KMS-11 (cell line): ENCODE data around the gene PYROXD2.

Experiments
- H2AFZ ChIP-seq: fragments of 200-600 bp; sonication (generic); 2 replicates; pipeline ENCODE4 v1.6.1; 2016; ENCODE audit warnings: antibody characterized with exemption, mixed run types, low read depth
- H3K27ac ChIP-seq: fragments of 200-600 bp; sonication (generic); 2 replicates; pipeline ENCODE4 v1.6.1; 2016; ENCODE audit warnings: mild to moderate bottlenecking, mixed run types
- H3K27me3 ChIP-seq: fragments of 200-600 bp; sonication (generic); 2 replicates; pipeline ENCODE4 v1.6.1; 2017; ENCODE audit warnings: mild to moderate bottlenecking, low read depth, mixed run types, moderate library complexity; ENCODE audit not compliant: insufficient read depth
- H3K36me3 ChIP-seq: fragments of 200-600 bp; sonication (generic); 2 replicates; pipeline ENCODE4 v1.6.1; 2017; ENCODE audit warnings: mild to moderate bottlenecking, mixed run types; ENCODE audit not compliant: insufficient read depth
- H3K4me1 ChIP-seq: fragments of 200-600 bp; sonication (generic); 2 replicates; pipeline ENCODE4 v1.6.1; 2016; ENCODE audit warnings: mild to moderate bottlenecking, low read depth, mixed run types; ENCODE audit not compliant: poor library complexity, severe bottlenecking
- H3K4me2 ChIP-seq: fragments of 200-600 bp; sonication (generic); 2 replicates; pipeline ENCODE4 v1.7.0; 2016; ENCODE audit warnings: mild to moderate bottlenecking, mixed run types
- H3K4me3 ChIP-seq: fragments of 200-600 bp; sonication (generic); IDR thresholded peaks from 2 replicates; pipeline ENCODE4 v1.6.1; 2017; ENCODE audit warnings: low read depth, low read length, mixed read lengths; ENCODE audit not compliant: insufficient read depth
- H3K79me2 ChIP-seq: fragments of 200-600 bp; sonication (generic); 2 replicates; pipeline ENCODE4 v1.6.1; 2016; ENCODE audit warnings: low read depth, mixed run types; ENCODE audit not compliant: insufficient read depth
- H3K9ac ChIP-seq: fragments of 200-600 bp; sonication (generic); 2 replicates; pipeline ENCODE4 v1.6.1; 2016; ENCODE audit warnings: mild to moderate bottlenecking, mixed run types
- H4K20me1 ChIP-seq: fragments of 200-600 bp; sonication (generic); 2 replicates; pipeline ENCODE4 v1.6.1; 2016; ENCODE audit warnings: mild to moderate bottlenecking, mixed run types; ENCODE audit not compliant: insufficient read depth
- CTCF ChIP-seq: fragments of 200-600 bp; sonication (generic); conservative IDR thresholded peaks from 2 replicates; pipeline ENCODE4 v1.6.1; 2017; ENCODE audit warnings: low read depth, mild to moderate bottlenecking, antibody characterized with exemption, low read length, moderate library complexity, mixed read lengths

The PYROXD2 gene

DNA sequence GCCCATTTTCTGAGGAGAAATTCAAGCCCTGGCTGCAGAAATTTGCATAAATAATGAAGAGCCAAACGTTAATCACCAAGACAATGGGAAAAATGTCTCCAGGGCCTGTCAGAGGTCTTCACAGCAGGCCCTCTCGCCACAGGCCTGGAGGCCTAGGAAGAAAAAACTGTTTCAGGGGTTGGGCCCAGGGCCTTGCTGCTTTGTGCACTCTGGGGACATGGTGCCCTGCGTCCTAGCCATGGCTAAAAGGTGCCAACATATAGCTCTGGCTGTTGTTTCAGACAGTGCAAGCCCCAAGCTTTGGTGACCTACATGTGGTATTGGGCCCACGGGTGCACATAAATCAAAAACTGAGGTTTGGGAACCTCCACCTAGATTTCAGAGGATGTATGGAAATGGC is 23.7 kb upstream of the PYROXD2 start:
- Histone ChIP-seq H3K4me1 (no peaks in the 10 kb centered on the region), H3K27ac (no peak overlapping the region), H3K9ac (no peak overlapping the region), H3K27me3 (no peaks in the 10 kb centered on the region), H4K20me1 (no peaks in the 10 kb centered on the region), H3K4me2 (no peak overlapping the region), H3K79me2 (no peaks in the 10 kb centered on the region), H2AFZ (no peak overlapping the region), H3K36me3 (peaks cover 5% of the 10 kb centered on the region; the same call in 1 of the 2 replicates), H3K4me3 (no peak overlapping the region)
- TF ChIP-seq CTCF: no peak

DNA sequence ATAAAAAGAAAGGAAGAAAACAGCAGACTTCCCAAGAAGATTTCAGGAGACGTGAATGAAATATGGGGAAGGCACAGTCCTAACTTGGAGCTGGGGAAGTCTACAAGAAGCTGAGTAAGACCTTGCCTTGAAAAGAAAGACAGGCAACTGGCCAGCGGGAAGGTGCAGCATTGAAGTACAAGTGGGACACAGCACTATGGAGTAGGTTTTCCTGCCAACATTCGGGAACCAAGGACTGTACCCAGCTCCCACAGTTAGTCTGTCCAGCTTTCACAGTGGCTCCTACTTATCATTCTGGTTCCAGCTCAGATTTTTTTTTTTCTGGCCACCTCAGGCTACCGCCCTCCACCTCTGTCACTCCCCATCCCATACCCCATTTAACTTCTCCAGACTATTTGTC is 21.7 kb upstream of the PYROXD2 start:
- H3K36me3 ChIP-seq: peaks cover 5% of the 10 kb centered on the region; the same call in 1 of the 2 replicates
- H3K4me3 ChIP-seq: no peak overlapping the region
- no peaks in the 10 kb centered on the region for H3K4me1 ChIP-seq
- H4K20me1 ChIP-seq: no peaks in the 10 kb centered on the region
- H2AFZ ChIP-seq: no peak overlapping the region
- H3K79me2 ChIP-seq: no peaks in the 10 kb centered on the region
- no peaks in the 10 kb centered on the region for H3K27me3 ChIP-seq
- no peak overlapping the region for H3K9ac ChIP-seq
- no peak for TF ChIP-seq CTCF
- H3K4me2 ChIP-seq: no peak overlapping the region
- H3K27ac ChIP-seq: no peak overlapping the region

DNA sequence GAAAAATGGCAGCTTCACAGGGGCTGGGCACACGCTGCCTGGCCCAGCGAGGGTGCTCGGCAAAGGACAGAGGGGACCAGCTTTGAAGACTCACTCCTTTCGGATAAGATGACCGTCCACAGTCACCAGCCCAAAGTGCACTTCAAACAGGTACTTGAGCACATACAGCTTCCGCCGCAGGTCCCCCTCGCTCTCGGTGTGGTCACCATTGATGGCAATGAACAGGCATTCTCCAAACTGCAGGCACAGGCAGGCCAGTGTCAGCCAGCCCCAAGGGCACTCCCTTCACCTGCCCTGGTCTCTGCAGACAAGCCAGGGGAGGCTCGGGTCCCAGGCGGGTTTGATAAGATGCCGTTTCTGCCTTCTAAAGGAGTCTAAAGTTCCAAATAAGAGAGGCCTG is 20.2 kb upstream of the PYROXD2 start:
- Histone ChIP-seq H3K79me2 (no peaks in the 10 kb centered on the region), H3K27ac (no peak overlapping the region), H3K36me3 (no peaks in the 10 kb centered on the region), H3K4me2 (no peak overlapping the region), H2AFZ (no peak overlapping the region), H3K27me3 (no peaks in the 10 kb centered on the region), H3K4me1 (no peaks in the 10 kb centered on the region), H3K4me3 (no peak overlapping the region), H3K9ac (no peak overlapping the region), H4K20me1 (no peaks in the 10 kb centered on the region)
- no peak for TF ChIP-seq CTCF

DNA sequence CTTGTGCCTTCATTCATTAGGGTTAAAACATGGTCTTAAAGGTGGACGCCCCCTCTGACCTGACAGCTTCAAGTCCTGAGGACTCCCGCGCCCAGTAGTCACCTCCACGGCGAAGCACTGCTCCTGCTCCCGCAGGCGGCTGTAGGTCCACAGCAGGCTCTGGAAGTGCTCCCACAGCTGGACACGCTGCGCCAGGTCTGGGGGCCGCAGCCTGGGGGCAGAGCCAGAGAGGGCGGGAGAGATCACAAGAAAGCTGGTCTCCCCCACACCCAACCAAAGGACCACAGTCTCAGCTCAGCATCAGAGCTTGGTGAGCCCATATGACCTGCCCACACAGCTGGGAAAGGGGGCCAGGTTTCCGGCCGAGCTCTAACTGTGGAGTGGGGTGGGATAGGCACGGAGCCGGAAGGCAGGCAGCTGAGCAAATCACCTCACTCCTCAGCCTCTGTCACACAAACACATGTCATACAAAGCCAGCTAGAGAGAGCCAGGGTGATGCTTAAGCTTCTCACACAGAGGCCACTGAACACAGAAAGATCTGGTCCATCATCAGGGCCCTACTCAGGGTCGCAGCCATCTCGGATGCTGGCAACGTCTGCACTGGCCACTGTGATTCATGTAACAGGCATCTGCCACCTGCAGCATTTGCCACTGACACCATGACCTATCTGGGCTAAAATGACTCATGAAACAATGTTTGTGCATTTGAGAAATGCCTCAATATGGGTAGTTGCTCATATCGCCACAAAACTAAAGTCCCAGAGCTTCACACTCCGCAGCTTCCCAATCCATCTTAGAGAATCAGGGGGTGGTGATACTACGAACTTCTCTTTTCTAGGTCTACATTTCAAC is 19.1 kb upstream of the PYROXD2 start:
- TF ChIP-seq CTCF: no peak
- Histone ChIP-seq H3K27me3 (no peaks in the 10 kb centered on the region), H3K36me3 (no peaks in the 10 kb centered on the region), H3K4me3 (no peak overlapping the region), H3K4me2 (no peak overlapping the region), H3K9ac (no peak overlapping the region), H2AFZ (no peak overlapping the region), H3K27ac (no peak overlapping the region), H3K4me1 (no peaks in the 10 kb centered on the region), H3K79me2 (no peaks in the 10 kb centered on the region), H4K20me1 (no peaks in the 10 kb centered on the region)
